SU-DHL-6 (cell line): ENCODE results near the gene ANKRD13B.
"Not testable (repeated sequence)": the region's sequence is repeated elsewhere in the genome, so short reads cannot be mapped to it uniquely, and the experiment has no call there.

Source experiments
- H2AFZ ChIP-seq: fragments of 200-600 bp; sonication (generic); 2 replicates; pipeline ENCODE4 v1.6.1; 2014; ENCODE audit warnings: low read depth, mild to moderate bottlenecking, moderate library complexity, mixed read lengths, antibody characterized with exemption, low read length; ENCODE audit not compliant: severe bottlenecking
- H3F3A ChIP-seq: fragments of 200-600 bp; shearing (Covaris generic); 2 replicates; pipeline ENCODE4 v1.6.0; 2016; ENCODE audit warnings: antibody characterized with exemption, mild to moderate bottlenecking; ENCODE audit not compliant: insufficient read depth
- H3K27ac ChIP-seq: fragments of 200-600 bp; sonication (generic); 2 replicates; pipeline ENCODE4 v1.5.1; 2016; ENCODE audit warnings: low read depth, mild to moderate bottlenecking, low read length, moderate library complexity, mixed read lengths
- H3K27me3 ChIP-seq: fragments of 200-600 bp; sonication (generic), shearing (Covaris generic); 2 replicates; pipeline ENCODE4 v1.6.0; 2014; ENCODE audit warnings: mild to moderate bottlenecking, low read length
- H3K36me3 ChIP-seq: fragments of 200-600 bp; sonication (generic); 2 replicates; pipeline ENCODE4 v1.6.1; 2014; ENCODE audit warnings: mild to moderate bottlenecking, low read length, mixed read lengths
- H3K4me2 ChIP-seq: fragments of 300-600, 200-600 bp; shearing (Covaris generic), sonication (generic); 2 replicates; pipeline ENCODE4 v1.6.0; 2014; ENCODE audit warnings: low read length, low read depth, mild to moderate bottlenecking; ENCODE audit not compliant: poor library complexity, severe bottlenecking
- H3K4me3 ChIP-seq: fragments of 200-600 bp; sonication (generic); 2 replicates; pipeline ENCODE4 v1.5.1; 2014; ENCODE audit warnings: antibody characterized with exemption, low read length, mild to moderate bottlenecking, mixed read lengths; ENCODE audit not compliant: insufficient read depth, poor library complexity, severe bottlenecking
- H3K79me2 ChIP-seq: fragments of 200-600 bp; sonication (generic); 2 replicates; pipeline ENCODE4 v1.6.1; 2014; ENCODE audit warnings: mild to moderate bottlenecking, low read length, moderate library complexity; ENCODE audit not compliant: insufficient read depth
- H3K9ac ChIP-seq: fragments of 200-600 bp; sonication (generic); 2 replicates; pipeline ENCODE4 v1.7.0; 2014; ENCODE audit warnings: mild to moderate bottlenecking, low read length
- H3K9me2 ChIP-seq: fragments of 200-600 bp; sonication (generic); replicated peaks from 2 replicates; pipeline ENCODE4 v1.6.1; 2014; ENCODE audit warnings: low read length; ENCODE audit not compliant: insufficient read depth
- H3K9me3 ChIP-seq: fragments of 200-600 bp; sonication (generic); 2 replicates; pipeline ENCODE4 v1.6.1; 2014; ENCODE audit warnings: low read length, mixed read lengths; ENCODE audit not compliant: insufficient read depth
- H4K20me1 ChIP-seq: fragments of 200-600 bp; sonication (generic); 2 replicates; pipeline ENCODE4 v1.6.1; 2014; ENCODE audit warnings: low read depth, mild to moderate bottlenecking, antibody characterized with exemption, low read length, moderate library complexity, mixed read lengths
- EZH2phosphoT487 ChIP-seq: fragments of 200-600 bp; sonication (generic), shearing (Covaris generic); conservative IDR thresholded peaks from 2 replicates; pipeline ENCODE4 v1.6.1; 2018; ENCODE audit warnings: mild to moderate bottlenecking, antibody characterized with exemption, low read length, moderate library complexity, mixed read lengths
- TF ChIP-seq, protein P1 (sequence below): fragments of 200-600 bp; sonication (generic); IDR thresholded peaks from one replicate; pipeline ENCODE4 v1.5.1; 2017; ENCODE audit warnings: antibody characterized with exemption, mild to moderate bottlenecking, low read length, moderate library complexity; ENCODE audit not compliant: insufficient read depth, poor library complexity, severe bottlenecking

Gene ANKRD13B

GRCh38 chr17:29650396-29650795 lies 57.5 kb downstream of the ANKRD13B start:
- Histone ChIP-seq H3K27ac (no peak overlapping the region), H3K4me3 (no peak overlapping the region), H3F3A (no peaks in the 10 kb centered on the region; the same call in 1 of the 2 replicates), H3K27me3 (no peaks in the 10 kb centered on the region), H3K79me2 (no peaks in the 10 kb centered on the region), H2AFZ (no peak overlapping the region), H4K20me1 (no peaks in the 10 kb centered on the region), H3K4me2 (no peak overlapping the region), H3K9me2 (no peaks in the 10 kb centered on the region), H3K9me3 (no peaks in the 10 kb centered on the region), H3K36me3 (peaks cover 12% of the 10 kb centered on the region), H3K9ac (no peak overlapping the region)
- TF ChIP-seq, protein P1, sequence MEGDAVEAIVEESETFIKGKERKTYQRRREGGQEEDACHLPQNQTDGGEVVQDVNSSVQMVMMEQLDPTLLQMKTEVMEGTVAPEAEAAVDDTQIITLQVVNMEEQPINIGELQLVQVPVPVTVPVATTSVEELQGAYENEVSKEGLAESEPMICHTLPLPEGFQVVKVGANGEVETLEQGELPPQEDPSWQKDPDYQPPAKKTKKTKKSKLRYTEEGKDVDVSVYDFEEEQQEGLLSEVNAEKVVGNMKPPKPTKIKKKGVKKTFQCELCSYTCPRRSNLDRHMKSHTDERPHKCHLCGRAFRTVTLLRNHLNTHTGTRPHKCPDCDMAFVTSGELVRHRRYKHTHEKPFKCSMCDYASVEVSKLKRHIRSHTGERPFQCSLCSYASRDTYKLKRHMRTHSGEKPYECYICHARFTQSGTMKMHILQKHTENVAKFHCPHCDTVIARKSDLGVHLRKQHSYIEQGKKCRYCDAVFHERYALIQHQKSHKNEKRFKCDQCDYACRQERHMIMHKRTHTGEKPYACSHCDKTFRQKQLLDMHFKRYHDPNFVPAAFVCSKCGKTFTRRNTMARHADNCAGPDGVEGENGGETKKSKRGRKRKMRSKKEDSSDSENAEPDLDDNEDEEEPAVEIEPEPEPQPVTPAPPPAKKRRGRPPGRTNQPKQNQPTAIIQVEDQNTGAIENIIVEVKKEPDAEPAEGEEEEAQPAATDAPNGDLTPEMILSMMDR, result no peak
- TF ChIP-seq EZH2phosphoT487, result no peak

- H3K27ac ChIP-seq, H2AFZ ChIP-seq, H3F3A ChIP-seq, H3K79me2 ChIP-seq, H3K4me2 ChIP-seq, H4K20me1 ChIP-seq, H3K27me3 ChIP-seq, H3K9me2 ChIP-seq, H3K9me3 ChIP-seq, H3K9ac ChIP-seq, H3K4me3 ChIP-seq: not testable (repeated sequence)
- H3K36me3 ChIP-seq, result peaks cover 12% of the 10 kb centered on the region
Measured at GRCh38 chr17:29651913-29652312, 59.0 kb downstream of the ANKRD13B start.

- TF ChIP-seq, protein P1, result no peak
- no peak for TF ChIP-seq EZH2phosphoT487
- H3K27me3 ChIP-seq, result no peaks in the 10 kb centered on the region
- no peaks in the 10 kb centered on the region for H3K9me2 ChIP-seq
- no peaks in the 10 kb centered on the region for H3K9me3 ChIP-seq
- H4K20me1 ChIP-seq, result no peaks in the 10 kb centered on the region
- H3K9ac ChIP-seq, result no peak overlapping the region
- H3K4me3 ChIP-seq, result no peak overlapping the region
- no peaks in the 10 kb centered on the region for H3F3A ChIP-seq
- no peak overlapping the region for H3K4me2 ChIP-seq
- H2AFZ ChIP-seq, result no peak overlapping the region
- no peak overlapping the region for H3K27ac ChIP-seq
- H3K36me3 ChIP-seq, result peaks cover 12% of the 10 kb centered on the region
- no peaks in the 10 kb centered on the region for H3K79me2 ChIP-seq
Measured at GRCh38 chr17:29652976-29653375, 60.0 kb downstream of the ANKRD13B start.

DNA sequence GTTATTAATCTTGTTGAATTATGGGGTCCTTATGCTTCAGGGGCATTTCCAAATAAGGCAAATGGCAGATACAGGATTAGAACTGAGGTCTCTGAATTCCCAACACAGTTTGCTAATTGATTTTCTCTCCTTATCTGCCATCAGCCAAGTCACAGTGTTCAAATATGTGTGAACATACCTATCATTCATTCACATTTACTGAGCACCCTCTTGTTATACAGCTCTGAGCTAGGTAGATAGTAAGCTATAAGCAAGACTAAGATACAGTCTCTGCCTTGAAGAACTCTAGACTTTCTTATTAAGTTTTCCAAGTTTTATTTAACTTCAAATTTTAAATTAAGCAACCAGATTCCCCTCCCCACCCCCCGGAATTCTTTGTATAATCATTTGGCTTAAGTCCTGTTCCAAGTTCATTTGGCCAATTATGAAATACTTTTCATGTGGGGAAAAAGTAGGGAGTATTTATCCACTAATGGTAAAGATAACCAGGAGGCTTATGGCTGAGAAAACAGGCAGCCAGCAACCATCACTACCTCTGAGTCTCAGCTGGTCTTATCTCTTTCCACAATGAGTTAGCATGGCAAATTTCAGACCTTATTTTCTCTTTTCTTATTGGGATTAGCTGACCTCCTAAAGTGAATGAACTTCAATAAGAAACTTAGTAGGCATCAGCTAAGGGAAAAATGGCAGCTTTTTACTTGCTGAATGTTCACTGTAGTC lies 61.2 kb downstream of the ANKRD13B start:
- no peaks in the 10 kb centered on the region for H4K20me1 ChIP-seq
- H3K36me3 ChIP-seq, result peaks cover 12% of the 10 kb centered on the region
- TF ChIP-seq EZH2phosphoT487, result no peak
- TF ChIP-seq, protein P1, result no peak
- no peak overlapping the region for H3K27ac ChIP-seq
- no peaks in the 10 kb centered on the region for H3K9me3 ChIP-seq
- no peaks in the 10 kb centered on the region for H3K27me3 ChIP-seq
- no peak overlapping the region for H3K4me3 ChIP-seq
- no peak overlapping the region for H3K4me2 ChIP-seq
- no peaks in the 10 kb centered on the region for H3K79me2 ChIP-seq
- H3K9me2 ChIP-seq, result no peaks in the 10 kb centered on the region
- H3F3A ChIP-seq, result no peaks in the 10 kb centered on the region
- no peak overlapping the region for H2AFZ ChIP-seq
- no peak overlapping the region for H3K9ac ChIP-seq
